ENCODE data around the gene NT5C3A. TPM values are rescaled to one million over a fixed set of nuclear protein-coding genes. Genes with fewer than 3 reads are reported as not detected.
A peak's percentile ranks its signal among the peaks of the same experiment; 100 is the strongest.
"Not testable (repeated sequence)": the region's sequence is repeated elsewhere in the genome, so short reads cannot be mapped to it uniquely, and the experiment has no call there.

NT5C3A gene
- total and polyA plus RNA-seq, 4 donors, result 19.0 to 48.1 (median 23.7) TPM

- not testable (repeated sequence) for H3K9me3 ChIP-seq (ENCODE audit: control insufficient read depth in 4 of 4, insufficient read depth in 3 of 4, low read length in 3 of 4); H3K9ac ChIP-seq (ENCODE audit: insufficient read depth in 1 of 2, low read length in 2 of 2); ATAC-seq (ENCODE audit: insufficient read depth, low FRiP score); DNase-seq; H3K36me3 ChIP-seq (ENCODE audit: control insufficient read depth in 4 of 4, insufficient read depth in 4 of 4, low read length in 4 of 4); H3K27me3 ChIP-seq (ENCODE audit: control insufficient read depth in 3 of 3, insufficient read depth in 3 of 3, low read length in 2 of 3); H3K4me3 ChIP-seq; H3K4me1 ChIP-seq (ENCODE audit: control insufficient read depth in 5 of 5, insufficient read depth in 5 of 5, low read length in 5 of 5)
- WGBS, 2 donors, result 24 to 46% methylated on average over 9 of the region's 9 CpGs
- peak overlapping the region in 1 of 2 donors; percentile 14 for H3K27ac ChIP-seq (ENCODE audit: low read depth in 1 of 2, low read length in 1 of 2)
Measured at GRCh38 chr7:32991975-32992700, 70.4 kb downstream of the NT5C3A start.

GRCh38 chr7:32991068-32991585 is 71.4 kb downstream of the NT5C3A start:
- H3K36me3 ChIP-seq (ENCODE audit: control insufficient read depth in 4 of 4, insufficient read depth in 4 of 4, low read length in 4 of 4); H3K4me1 ChIP-seq (ENCODE audit: control insufficient read depth in 5 of 5, insufficient read depth in 5 of 5, low read length in 5 of 5); H3K9me3 ChIP-seq (ENCODE audit: control insufficient read depth in 4 of 4, insufficient read depth in 3 of 4, low read length in 3 of 4); H3K27me3 ChIP-seq (ENCODE audit: control insufficient read depth in 3 of 3, insufficient read depth in 3 of 3, low read length in 2 of 3); H3K9ac ChIP-seq (ENCODE audit: insufficient read depth in 1 of 2, low read length in 2 of 2); H3K4me3 ChIP-seq; H3K27ac ChIP-seq (ENCODE audit: low read depth in 1 of 2, low read length in 1 of 2): not testable (repeated sequence)
- ATAC-seq (ENCODE audit: insufficient read depth, low FRiP score) (peak; percentile 30), DNase-seq (peak in 2 of 3 donors; percentile 57 to 60)
- WGBS, 2 donors, result 52 to 79% methylated on average over 2 to 5 of the region's 5 CpGs

GRCh38 chr7:32988148-32988547 is 74.4 kb downstream of the NT5C3A start:
- not testable (repeated sequence) for H3K27ac ChIP-seq (ENCODE audit: low read depth in 1 of 2, low read length in 1 of 2); H3K9ac ChIP-seq (ENCODE audit: insufficient read depth in 1 of 2, low read length in 2 of 2); H3K9me3 ChIP-seq (ENCODE audit: control insufficient read depth in 4 of 4, insufficient read depth in 3 of 4, low read length in 3 of 4); DNase-seq; H3K27me3 ChIP-seq (ENCODE audit: control insufficient read depth in 3 of 3, insufficient read depth in 3 of 3, low read length in 2 of 3); ATAC-seq (ENCODE audit: insufficient read depth, low FRiP score); H3K4me1 ChIP-seq (ENCODE audit: control insufficient read depth in 5 of 5, insufficient read depth in 5 of 5, low read length in 5 of 5); H3K4me3 ChIP-seq; H3K36me3 ChIP-seq (ENCODE audit: control insufficient read depth in 4 of 4, insufficient read depth in 4 of 4, low read length in 4 of 4)
- WGBS, 2 donors, result 22 to 64% methylated on average over 4 to 8 of the region's 8 CpGs

- WGBS, 2 donors, result no CpG with 5 or more reads among the region's 2 CpGs
- not testable (repeated sequence) for ATAC-seq (ENCODE audit: insufficient read depth, low FRiP score); H3K36me3 ChIP-seq (ENCODE audit: control insufficient read depth in 4 of 4, insufficient read depth in 4 of 4, low read length in 4 of 4); DNase-seq; H3K27me3 ChIP-seq (ENCODE audit: control insufficient read depth in 3 of 3, insufficient read depth in 3 of 3, low read length in 2 of 3); H3K4me3 ChIP-seq; H3K4me1 ChIP-seq (ENCODE audit: control insufficient read depth in 5 of 5, insufficient read depth in 5 of 5, low read length in 5 of 5); H3K9me3 ChIP-seq (ENCODE audit: control insufficient read depth in 4 of 4, insufficient read depth in 3 of 4, low read length in 3 of 4); H3K9ac ChIP-seq (ENCODE audit: insufficient read depth in 1 of 2, low read length in 2 of 2); H3K27ac ChIP-seq (ENCODE audit: low read depth in 1 of 2, low read length in 1 of 2)
Measured at GRCh38 chr7:32979902-32980301, 82.7 kb downstream of the NT5C3A start.

DNA sequence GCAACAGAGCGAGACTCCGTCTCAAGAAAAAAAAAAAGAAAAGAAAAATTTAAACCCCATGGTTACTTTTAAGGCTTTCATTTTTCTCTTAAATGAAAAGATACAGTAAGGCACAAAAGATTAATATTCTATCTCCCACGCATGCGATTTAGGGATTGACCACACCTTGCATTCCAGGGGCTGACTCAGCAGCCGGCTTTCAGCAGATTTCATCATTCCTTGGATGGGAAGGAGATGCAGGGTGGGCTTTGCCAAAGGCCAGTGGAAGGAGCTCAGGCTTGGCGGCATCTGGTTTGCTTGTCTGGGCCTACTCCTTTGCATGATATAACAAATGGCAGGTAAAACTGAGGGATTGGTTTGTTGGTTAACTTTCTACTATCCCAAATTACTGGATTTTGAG is 83.3 kb downstream of the NT5C3A start:
- not testable (repeated sequence) for H3K9me3 ChIP-seq (ENCODE audit: control insufficient read depth in 4 of 4, insufficient read depth in 3 of 4, low read length in 3 of 4); H3K4me1 ChIP-seq (ENCODE audit: control insufficient read depth in 5 of 5, insufficient read depth in 5 of 5, low read length in 5 of 5); H3K9ac ChIP-seq (ENCODE audit: insufficient read depth in 1 of 2, low read length in 2 of 2); H3K36me3 ChIP-seq (ENCODE audit: control insufficient read depth in 4 of 4, insufficient read depth in 4 of 4, low read length in 4 of 4); H3K27ac ChIP-seq (ENCODE audit: low read depth in 1 of 2, low read length in 1 of 2); H3K27me3 ChIP-seq (ENCODE audit: control insufficient read depth in 3 of 3, insufficient read depth in 3 of 3, low read length in 2 of 3); DNase-seq; H3K4me3 ChIP-seq; ATAC-seq (ENCODE audit: insufficient read depth, low FRiP score)
- 90 to 93% methylated on average over 6 of the region's 6 CpGs for WGBS, 2 donors

- ATAC-seq (ENCODE audit: insufficient read depth, low FRiP score); DNase-seq; H3K4me3 ChIP-seq; H3K4me1 ChIP-seq (ENCODE audit: control insufficient read depth in 5 of 5, insufficient read depth in 5 of 5, low read length in 5 of 5); H3K27me3 ChIP-seq (ENCODE audit: control insufficient read depth in 3 of 3, insufficient read depth in 3 of 3, low read length in 2 of 3); H3K9ac ChIP-seq (ENCODE audit: insufficient read depth in 1 of 2, low read length in 2 of 2); H3K36me3 ChIP-seq (ENCODE audit: control insufficient read depth in 4 of 4, insufficient read depth in 4 of 4, low read length in 4 of 4); H3K9me3 ChIP-seq (ENCODE audit: control insufficient read depth in 4 of 4, insufficient read depth in 3 of 4, low read length in 3 of 4); H3K27ac ChIP-seq (ENCODE audit: low read depth in 1 of 2, low read length in 1 of 2): not testable (repeated sequence)
- WGBS, 2 donors, result 38 to 90% methylated on average over 2 of the region's 2 CpGs
Measured at GRCh38 chr7:32977159-32977558, 85.4 kb downstream of the NT5C3A start.

- DNase-seq; H3K27me3 ChIP-seq (ENCODE audit: control insufficient read depth in 3 of 3, insufficient read depth in 3 of 3, low read length in 2 of 3); H3K4me1 ChIP-seq (ENCODE audit: control insufficient read depth in 5 of 5, insufficient read depth in 5 of 5, low read length in 5 of 5); ATAC-seq (ENCODE audit: insufficient read depth, low FRiP score); H3K9me3 ChIP-seq (ENCODE audit: control insufficient read depth in 4 of 4, insufficient read depth in 3 of 4, low read length in 3 of 4); H3K36me3 ChIP-seq (ENCODE audit: control insufficient read depth in 4 of 4, insufficient read depth in 4 of 4, low read length in 4 of 4); H3K9ac ChIP-seq (ENCODE audit: insufficient read depth in 1 of 2, low read length in 2 of 2); H3K4me3 ChIP-seq: not testable (repeated sequence)
- H3K27ac ChIP-seq (ENCODE audit: low read depth in 1 of 2, low read length in 1 of 2), result peak overlapping the region in 1 of 2 donors; percentile 33
- WGBS, 2 donors, result 22 to 86% methylated on average over 2 to 3 of the region's 3 CpGs
Measured at GRCh38 chr7:32971967-32972366, 90.6 kb downstream of the NT5C3A start.

- not testable (repeated sequence) for ATAC-seq (ENCODE audit: insufficient read depth, low FRiP score); H3K9ac ChIP-seq (ENCODE audit: insufficient read depth in 1 of 2, low read length in 2 of 2); H3K9me3 ChIP-seq (ENCODE audit: control insufficient read depth in 4 of 4, insufficient read depth in 3 of 4, low read length in 3 of 4); H3K27ac ChIP-seq (ENCODE audit: low read depth in 1 of 2, low read length in 1 of 2); H3K4me3 ChIP-seq; H3K36me3 ChIP-seq (ENCODE audit: control insufficient read depth in 4 of 4, insufficient read depth in 4 of 4, low read length in 4 of 4); H3K27me3 ChIP-seq (ENCODE audit: control insufficient read depth in 3 of 3, insufficient read depth in 3 of 3, low read length in 2 of 3)
- 43 to 47% methylated on average over 4 of the region's 4 CpGs for WGBS, 2 donors
- peak in 1 of 3 donors; percentile 20 for DNase-seq
- H3K4me1 ChIP-seq (ENCODE audit: control insufficient read depth in 5 of 5, insufficient read depth in 5 of 5, low read length in 5 of 5), result peaks cover 5 to 13% (median 9%) of the 10 kb centered on the region in 5 donors
Measured at GRCh38 chr7:32967268-32967582, 95.4 kb downstream of the NT5C3A start.

Data from lung (tissue), 10 donors.